Neural cell (in vitro differentiated cells): ENCODE results near the gene COL15A1. TPM values are rescaled to one million over a fixed set of nuclear protein-coding genes. Genes with fewer than 3 reads are reported as not detected.

ENCODE experiments used
- H2AFZ ChIP-seq: fragments of 200-600, 300-800 bp; sonication (generic), shearing (Covaris generic); 2 replicates; pipeline ENCODE4 v1.6.0; 2014; ENCODE audit warnings: low read depth, mild to moderate bottlenecking, antibody characterized with exemption, low read length, moderate library complexity
- H3F3A ChIP-seq: fragments of 200-600 bp; shearing (Covaris generic); 2 replicates; pipeline ENCODE4 v1.6.1; 2016; ENCODE audit warnings: mild to moderate bottlenecking, moderate library complexity, mixed read lengths, antibody characterized with exemption, low read length; ENCODE audit not compliant: insufficient read depth, poor library complexity, severe bottlenecking
- H3K27ac ChIP-seq: fragments of 200-600, 300-800 bp; sonication (generic), shearing (Covaris generic); 2 replicates; pipeline ENCODE4 v1.5.1; 2014; ENCODE audit warnings: mild to moderate bottlenecking, low read length, moderate library complexity
- H3K27me3 ChIP-seq: fragments of 300-800, 200-600 bp; sonication (generic), shearing (Covaris generic); 2 replicates; pipeline ENCODE4 v1.6.0; 2014; ENCODE audit warnings: mild to moderate bottlenecking, low read depth, low read length, moderate library complexity; ENCODE audit not compliant: insufficient read depth
- H3K36me3 ChIP-seq: fragments of 300-800, 200-600 bp; sonication (generic), shearing (Covaris generic); 2 replicates; pipeline ENCODE4 v1.5.1; 2014; ENCODE audit warnings: mild to moderate bottlenecking, antibody characterized with exemption, low read length, moderate library complexity; ENCODE audit not compliant: insufficient read depth
- H3K4me2 ChIP-seq: fragments of 300-800, 200-600 bp; sonication (generic), shearing (Covaris generic); 2 replicates; pipeline ENCODE4 v1.6.0; 2014; ENCODE audit warnings: mild to moderate bottlenecking, low read length
- H3K4me3 ChIP-seq: fragments of 300-800, 200-600 bp; sonication (generic), shearing (Covaris generic); 2 replicates; pipeline ENCODE4 v1.5.1; 2014; ENCODE audit warnings: mild to moderate bottlenecking, low read length, moderate library complexity
- H3K79me2 ChIP-seq: fragments of 200-600 bp; shearing (Covaris generic); replicated peaks from 2 replicates; pipeline ENCODE4 v1.6.0; 2014; ENCODE audit warnings: mild to moderate bottlenecking, low read length, moderate library complexity; ENCODE audit not compliant: insufficient read depth
- H3K9ac ChIP-seq: fragments of 300-800, 200-600 bp; sonication (generic), shearing (Covaris generic); 2 replicates; pipeline ENCODE4 v1.6.1; 2016; ENCODE audit warnings: mild to moderate bottlenecking, low read length, mixed read lengths
- H3K9me2 ChIP-seq: fragments of 200-600 bp; shearing (Covaris generic); 2 replicates; pipeline ENCODE4 v1.6.1; 2016; ENCODE audit warnings: mild to moderate bottlenecking, low read length, mixed read lengths; ENCODE audit not compliant: insufficient read depth
- H3K9me3 ChIP-seq: fragments of 200-600, 300-800 bp; sonication (generic), shearing (Covaris generic); 2 replicates; pipeline ENCODE4 v1.6.1; 2016; ENCODE audit warnings: mild to moderate bottlenecking, mixed run types, low read length, moderate library complexity, mixed read lengths
- H4K20me1 ChIP-seq: fragments of 200-600 bp; shearing (Covaris generic); 2 replicates; pipeline ENCODE4 v1.6.1; 2016; ENCODE audit warnings: mild to moderate bottlenecking, mixed run types; ENCODE audit not compliant: insufficient read depth
- CTCF ChIP-seq: fragments of 450-650 bp; IDR thresholded peaks from 2 replicates; pipeline ENCODE4 v1.5.1; 2014; ENCODE audit warnings: antibody characterized with exemption, mild to moderate bottlenecking, moderate library complexity; ENCODE audit not compliant: poor library complexity, severe bottlenecking
- EP300 ChIP-seq: fragments of 450-650 bp; conservative IDR thresholded peaks from 2 replicates; pipeline ENCODE4 v1.6.1; 2014; ENCODE audit warnings: antibody characterized with exemption, mild to moderate bottlenecking, moderate library complexity; ENCODE audit not compliant: poor library complexity, severe bottlenecking
- EZH2 ChIP-seq: fragments of 200-600, 300-800 bp; shearing (Covaris generic), sonication (generic); IDR thresholded peaks from 2 replicates; pipeline ENCODE4 v1.6.1; 2014; ENCODE audit warnings: antibody characterized with exemption, low read length, borderline replicate concordance, mild to moderate bottlenecking; ENCODE audit not compliant: insufficient read depth, poor library complexity, severe bottlenecking
- MXI1 ChIP-seq: fragments of 450-650 bp; conservative IDR thresholded peaks from 2 replicates; pipeline ENCODE4 v1.6.1; 2014; ENCODE audit warnings: antibody characterized with exemption, mild to moderate bottlenecking; ENCODE audit not compliant: poor library complexity, severe bottlenecking
- POLR2AphosphoS5 ChIP-seq: IDR thresholded peaks from 2 replicates; pipeline ENCODE4 v1.6.1; 2012
- RAD21 ChIP-seq: fragments of 450-650 bp; conservative IDR thresholded peaks from 2 replicates; pipeline ENCODE4 v1.6.1; 2014; ENCODE audit warnings: antibody characterized with exemption, mild to moderate bottlenecking, moderate library complexity
- SMC3 ChIP-seq: fragments of 450-650 bp; conservative IDR thresholded peaks from 2 replicates; pipeline ENCODE4 v1.6.1; 2014; ENCODE audit warnings: antibody characterized with exemption, mild to moderate bottlenecking, moderate library complexity; ENCODE audit not compliant: poor library complexity
- TAF1 ChIP-seq: IDR thresholded peaks from 2 replicates; pipeline ENCODE4 v1.6.1; 2012; ENCODE audit warnings: low read depth
- polyA plus RNA-seq: library from polyadenylated mRNA; depleted of rRNA; stranded (reverse); fragments of >200 nt; gene quantifications from 2 replicates; pipeline ENCODE4 v1.2.3, GENCODE V29; 2014
- TF ChIP-seq, protein P1 (sequence below): IDR thresholded peaks from 2 replicates; pipeline ENCODE4 v1.6.1; 2012; ENCODE audit warnings: borderline replicate concordance

The COL15A1 gene
- polyA plus RNA-seq, 1 donor from 2014 or later, result 2.8 TPM

DNA sequence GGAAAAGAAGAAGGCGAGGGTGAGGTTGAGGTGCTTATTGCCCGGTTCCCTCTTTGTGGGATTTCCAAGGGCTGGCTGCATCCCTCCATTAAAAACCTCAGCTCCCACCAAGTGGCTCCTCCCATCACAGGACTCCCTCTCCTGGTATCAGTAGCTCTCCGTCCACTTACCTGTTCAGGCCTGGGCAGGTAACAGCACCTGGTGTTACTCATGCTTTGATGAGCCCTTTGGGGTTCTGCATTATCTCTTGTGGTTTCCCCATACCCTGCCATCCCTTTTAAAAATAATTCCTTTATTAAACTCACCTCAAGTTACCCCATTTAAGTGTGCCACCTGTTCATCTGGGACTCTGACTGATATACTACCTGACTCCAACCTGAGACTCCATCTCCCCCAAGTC, 143.8 kb downstream of the COL15A1 start:
- Histone ChIP-seq H3K4me2 (no peak overlapping the region), H3F3A (no peaks in the 10 kb centered on the region), H2AFZ (no peak overlapping the region), H3K27me3 (no peaks in the 10 kb centered on the region), H3K4me3 (no peak overlapping the region), H3K9me2 (no peaks in the 10 kb centered on the region), H3K9me3 (no peaks in the 10 kb centered on the region), H3K79me2 (no peaks in the 10 kb centered on the region), H4K20me1 (no peaks in the 10 kb centered on the region), H3K9ac (no peak overlapping the region), H3K36me3 (no peaks in the 10 kb centered on the region), H3K27ac (no peak overlapping the region)
- TF ChIP-seq EZH2 (no peak), CTCF (no peak), EP300 (no peak), MXI1 (no peak), RAD21 (no peak), TAF1 (no peak), SMC3 (no peak), POLR2AphosphoS5 (no peak)
- TF ChIP-seq, protein P1, sequence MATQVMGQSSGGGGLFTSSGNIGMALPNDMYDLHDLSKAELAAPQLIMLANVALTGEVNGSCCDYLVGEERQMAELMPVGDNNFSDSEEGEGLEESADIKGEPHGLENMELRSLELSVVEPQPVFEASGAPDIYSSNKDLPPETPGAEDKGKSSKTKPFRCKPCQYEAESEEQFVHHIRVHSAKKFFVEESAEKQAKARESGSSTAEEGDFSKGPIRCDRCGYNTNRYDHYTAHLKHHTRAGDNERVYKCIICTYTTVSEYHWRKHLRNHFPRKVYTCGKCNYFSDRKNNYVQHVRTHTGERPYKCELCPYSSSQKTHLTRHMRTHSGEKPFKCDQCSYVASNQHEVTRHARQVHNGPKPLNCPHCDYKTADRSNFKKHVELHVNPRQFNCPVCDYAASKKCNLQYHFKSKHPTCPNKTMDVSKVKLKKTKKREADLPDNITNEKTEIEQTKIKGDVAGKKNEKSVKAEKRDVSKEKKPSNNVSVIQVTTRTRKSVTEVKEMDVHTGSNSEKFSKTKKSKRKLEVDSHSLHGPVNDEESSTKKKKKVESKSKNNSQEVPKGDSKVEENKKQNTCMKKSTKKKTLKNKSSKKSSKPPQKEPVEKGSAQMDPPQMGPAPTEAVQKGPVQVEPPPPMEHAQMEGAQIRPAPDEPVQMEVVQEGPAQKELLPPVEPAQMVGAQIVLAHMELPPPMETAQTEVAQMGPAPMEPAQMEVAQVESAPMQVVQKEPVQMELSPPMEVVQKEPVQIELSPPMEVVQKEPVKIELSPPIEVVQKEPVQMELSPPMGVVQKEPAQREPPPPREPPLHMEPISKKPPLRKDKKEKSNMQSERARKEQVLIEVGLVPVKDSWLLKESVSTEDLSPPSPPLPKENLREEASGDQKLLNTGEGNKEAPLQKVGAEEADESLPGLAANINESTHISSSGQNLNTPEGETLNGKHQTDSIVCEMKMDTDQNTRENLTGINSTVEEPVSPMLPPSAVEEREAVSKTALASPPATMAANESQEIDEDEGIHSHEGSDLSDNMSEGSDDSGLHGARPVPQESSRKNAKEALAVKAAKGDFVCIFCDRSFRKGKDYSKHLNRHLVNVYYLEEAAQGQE, result no peak

GRCh38 chr9:99090336-99091130, 146.8 kb downstream of the COL15A1 start:
- no peaks in the 10 kb centered on the region for H4K20me1 ChIP-seq
- H3K9me3 ChIP-seq, result no peaks in the 10 kb centered on the region
- no peaks in the 10 kb centered on the region for H3K9me2 ChIP-seq
- no peak overlapping the region for H2AFZ ChIP-seq
- no peak overlapping the region for H3K4me2 ChIP-seq
- TF ChIP-seq RAD21 (no peak), EP300 (no peak), MXI1 (no peak), SMC3 (no peak), CTCF (no peak), POLR2AphosphoS5 (no peak), TAF1 (no peak), EZH2 (no peak)
- TF ChIP-seq, protein P1, result no peak
- no peaks in the 10 kb centered on the region for H3K36me3 ChIP-seq
- H3K4me3 ChIP-seq, result no peak overlapping the region
- no peaks in the 10 kb centered on the region for H3K79me2 ChIP-seq
- H3F3A ChIP-seq, result no peaks in the 10 kb centered on the region
- no peaks in the 10 kb centered on the region for H3K27me3 ChIP-seq
- no peak overlapping the region for H3K27ac ChIP-seq
- H3K9ac ChIP-seq, result no peak overlapping the region
